IMR-90 (cell line): Measurements from ENCODE around the gene JAGN1. TPM values are rescaled to one million over a fixed set of nuclear protein-coding genes. Genes with fewer than 3 reads are reported as not detected.

Experiments used
- ATAC-seq: fragments of 200-7000 bp; cut with Tn5 transposase; 2 replicates; pipeline ENCODE4 v1.9.1; 2020; ENCODE audit warnings: low read depth, mild to moderate bottlenecking, moderate library complexity
- BruUV-seq: library from RNA; stranded (reverse); fragments of 400-500 nt; replicated peaks from 2 replicates; lab custom pipeline; 2021; lab: Mats Ljungman, UMichigan
- CTCF ChIA-PET: fragments of 300-600 bp; formaldehyde crosslinking; extraction: SDS; loops from one replicate; lab custom pipeline; 2021; ENCODE audit warnings: antibody characterized with exemption; lab: Yijun Ruan, JAX
- POLR2A ChIA-PET: fragments of 300-600 bp; sonication (Branson Sonifier 250); formaldehyde crosslinking; loops from one replicate; lab custom pipeline; 2022; ENCODE audit warnings: antibody characterized with exemption; ENCODE audit not compliant: unreplicated experiment; lab: Charles Lee
- DNase-seq: peaks from one replicate; pipeline ENCODE4 v3.0.0; 2013
- H2AFZ ChIP-seq: replicated peaks from 2 replicates; pipeline ENCODE3; 2013; ENCODE audit warnings: low read length, mild to moderate bottlenecking; ENCODE audit not compliant: poor library complexity
- H2AK5ac ChIP-seq: 2 replicates; pipeline ENCODE4 v1.6.1; 2013; ENCODE audit warnings: low read depth, low read length, inconsistent platforms
- H2AK9ac ChIP-seq: replicated peaks from 2 replicates; pipeline ENCODE3; 2013; ENCODE audit warnings: mild to moderate bottlenecking, low read depth, low read length, moderate library complexity; ENCODE audit not compliant: poor library complexity
- H2BK120ac ChIP-seq: 2 replicates; pipeline ENCODE4 v1.6.1; 2013; ENCODE audit warnings: low read depth, low read length, inconsistent platforms
- H2BK15ac ChIP-seq: 3 replicates; pipeline ENCODE4 v1.6.1; 2013; ENCODE audit warnings: low read depth, low read length, inconsistent platforms
- H2BK20ac ChIP-seq: 2 replicates; pipeline ENCODE4 v1.6.1; 2013; ENCODE audit warnings: low read depth, mild to moderate bottlenecking, inconsistent platforms, low read length, moderate library complexity
- H2BK5ac ChIP-seq: 2 replicates; pipeline ENCODE4 v1.6.1; 2013; ENCODE audit warnings: mild to moderate bottlenecking, low read depth, low read length, inconsistent platforms; ENCODE audit not compliant: poor library complexity, severe bottlenecking
- H3K14ac ChIP-seq: replicated peaks from 2 replicates; pipeline ENCODE4 v1.6.1; 2013; ENCODE audit warnings: low read depth, low read length, inconsistent platforms
- H3K18ac ChIP-seq: 2 replicates; pipeline ENCODE4 v1.6.1; 2013; ENCODE audit warnings: low read depth, low read length, control low read depth
- H3K23ac ChIP-seq: 2 replicates; pipeline ENCODE4 v1.6.1; 2013; ENCODE audit warnings: low read depth, low read length, inconsistent platforms
- H3K27ac ChIP-seq: 2 replicates; pipeline ENCODE4 v1.5.1; 2013; ENCODE audit warnings: mild to moderate bottlenecking, control low read depth, low read length; ENCODE audit not compliant: insufficient read depth
- H3K27me3 ChIP-seq: 2 replicates; pipeline ENCODE4 v1.6.1; 2013; ENCODE audit warnings: low read length; ENCODE audit not compliant: control insufficient read depth, insufficient read depth
- H3K36me3 ChIP-seq: 2 replicates; pipeline ENCODE4 v1.6.1; 2013; ENCODE audit warnings: low read length, mixed read lengths; ENCODE audit not compliant: control insufficient read depth, insufficient read depth
- H3K4ac ChIP-seq: 2 replicates; pipeline ENCODE4 v1.6.1; 2013; ENCODE audit warnings: low read depth, low read length, inconsistent platforms
- H3K4me1 ChIP-seq: 2 replicates; pipeline ENCODE4 v1.6.1; 2013; ENCODE audit warnings: low read length, mixed read lengths; ENCODE audit not compliant: control insufficient read depth, insufficient read depth
- H3K4me2 ChIP-seq: 2 replicates; pipeline ENCODE4 v1.6.1; 2013; ENCODE audit warnings: low read depth, mild to moderate bottlenecking, control low read depth, low read length, moderate library complexity
- H3K4me3 ChIP-seq: 2 replicates; pipeline ENCODE4 v1.5.1; 2013; ENCODE audit warnings: low read depth, mild to moderate bottlenecking, control low read depth, low read length, moderate library complexity; ENCODE audit not compliant: insufficient read depth
- H3K56ac ChIP-seq: 2 replicates; pipeline ENCODE4 v1.6.1; 2013; ENCODE audit warnings: low read length, inconsistent platforms; ENCODE audit not compliant: insufficient read depth; ENCODE audit errors: extremely low read depth
- H3K79me1 ChIP-seq, 2 experiments: 2 replicates each; pipeline ENCODE4 v1.6.1; 2013; ENCODE audit warnings: low read length in 2 of 2, inconsistent platforms in 1 of 2, low read depth in 1 of 2
- H3K9ac ChIP-seq: 2 replicates; pipeline ENCODE4 v1.6.1; 2013; ENCODE audit warnings: low read depth, low read length, control low read depth
- H3K9me1 ChIP-seq: 2 replicates; pipeline ENCODE4 v1.6.1; 2013; ENCODE audit warnings: low read length, inconsistent platforms; ENCODE audit not compliant: insufficient read depth
- H3K9me3 ChIP-seq: 2 replicates; pipeline ENCODE4 v1.6.1; 2013; ENCODE audit warnings: low read length; ENCODE audit not compliant: control insufficient read depth, insufficient read depth
- H4K20me1 ChIP-seq: 2 replicates; pipeline ENCODE4 v1.6.1; 2013; ENCODE audit warnings: low read length, inconsistent platforms; ENCODE audit not compliant: insufficient read depth
- H4K5ac ChIP-seq: 2 replicates; pipeline ENCODE4 v1.6.1; 2013; ENCODE audit warnings: mild to moderate bottlenecking, low read depth, low read length, control low read depth
- H4K8ac ChIP-seq, 2 experiments: 2 replicates each; pipeline ENCODE4 v1.6.1; 2013; ENCODE audit warnings: low read depth in 2 of 2, low read length in 2 of 2, control low read depth in 1 of 2, inconsistent platforms in 1 of 2
- H4K91ac ChIP-seq: 2 replicates; pipeline ENCODE4 v1.6.1; 2013; ENCODE audit warnings: low read depth, low read length, inconsistent platforms; ENCODE audit not compliant: insufficient read depth
- BHLHE40 ChIP-seq: fragments of 150-350 bp; IDR thresholded peaks from 2 replicates; pipeline ENCODE4 v1.6.1; 2016; ENCODE audit warnings: mild to moderate bottlenecking, low read depth, low read length
- CEBPB ChIP-seq: IDR thresholded peaks from 2 replicates; pipeline ENCODE4 v1.6.1; 2012; ENCODE audit warnings: low read depth, low read length, improper control_type of control experiment
- CHD1 ChIP-seq: IDR thresholded peaks from 2 replicates; pipeline ENCODE4 v1.6.1; 2012; ENCODE audit warnings: low read depth, low read length, improper control_type of control experiment
- FOS ChIP-seq: fragments of 150-350 bp; IDR thresholded peaks from 2 replicates; pipeline ENCODE4 v1.6.1; 2016; ENCODE audit warnings: low read depth, low read length
- MAZ ChIP-seq: IDR thresholded peaks from 2 replicates; pipeline ENCODE4 v1.6.1; 2012; ENCODE audit warnings: low read depth, mild to moderate bottlenecking, low read length, improper control_type of control experiment, moderate library complexity, borderline replicate concordance
- MXI1 ChIP-seq: IDR thresholded peaks from 2 replicates; pipeline ENCODE4 v1.6.1; 2012; ENCODE audit warnings: low read depth, mild to moderate bottlenecking, low read length, moderate library complexity, borderline replicate concordance
- NFE2L2 ChIP-seq: fragments of 150-350 bp; IDR thresholded peaks from 2 replicates; pipeline ENCODE4 v1.6.1; 2016; ENCODE audit warnings: low read depth, mild to moderate bottlenecking, low read length
- POLR2A ChIP-seq: IDR thresholded peaks from 2 replicates; pipeline ENCODE4 v1.6.1; 2012; ENCODE audit warnings: mild to moderate bottlenecking, low read depth, low read length
- RAD21 ChIP-seq: IDR thresholded peaks from 2 replicates; pipeline ENCODE4 v1.6.1; 2012; ENCODE audit warnings: low read length, improper control_type of control experiment
- RCOR1 ChIP-seq: IDR thresholded peaks from 2 replicates; pipeline ENCODE4 v1.6.1; 2012; ENCODE audit warnings: mild to moderate bottlenecking, low read length, improper control_type of control experiment; ENCODE audit not compliant: insufficient replicate concordance
- RFX5 ChIP-seq: IDR thresholded peaks from 2 replicates; pipeline ENCODE4 v1.8.0; 2012; ENCODE audit warnings: low read depth, mild to moderate bottlenecking, low read length, moderate library complexity
- SMC3 ChIP-seq: fragments of 150-350 bp; IDR thresholded peaks from 2 replicates; pipeline ENCODE4 v1.6.1; 2016; ENCODE audit warnings: low read depth, mild to moderate bottlenecking, antibody characterized with exemption, low read length, moderate library complexity
- WGBS, 2 experiments: methylation state at CpG; one replicate each; pipeline versions ENCODE4 v1.1.5 to v1.1.7; 2013; ENCODE audit warnings: missing lambda C conversion rate in 2 of 2; ENCODE audit not compliant: insufficient read length in 1 of 2; ENCODE audit errors: extremely low coverage in 2 of 2; 5-methylcytosine and 5-hydroxymethylcytosine counted together
- dilution Hi-C: fragments of 300-500 bp; cut with HindIII; formaldehyde crosslinking; loops from one replicate; pipeline ENCODE4 v1.14.3; 2018; ENCODE audit warnings: low sequenced_read_pairs; ENCODE audit not compliant: unreplicated experiment
- in situ Hi-C: fragments of 300-500 bp; cut with MboI; formaldehyde crosslinking; loops from 3 replicates; pipeline ENCODE4 v1.14.3; 2019; ENCODE audit warnings: low sequenced_read_pairs, inconsistent platforms, mixed read lengths
- intact Hi-C: fragments of 100-400 bp; cut with micrococcal nuclease; formaldehyde crosslinking; loops from 2 replicates; pipeline ENCODE4 v1.10.0; 2022
- polyA plus RNA-seq, 3 experiments: library from polyadenylated mRNA; depleted of rRNA; stranded (reverse); fragments of >200 nt; gene quantifications; 2 replicates each; pipeline ENCODE4 v1.2.3, GENCODE V29; 2012; ENCODE audit warnings: low replicate concordance in 1 of 3
- total RNA-seq: library from RNA; depleted of rRNA; stranded (reverse); fragments of >200 nt; gene quantifications from 2 replicates; pipeline ENCODE4 v1.2.3, GENCODE V29; 2012
- TF ChIP-seq, protein P1 (sequence below): conservative IDR thresholded peaks from 2 replicates; pipeline ENCODE4 v1.5.1; 2012; ENCODE audit warnings: mild to moderate bottlenecking, low read depth, low read length, improper control_type of control experiment
- TF ChIP-seq, protein P2 (sequence below): fragments of 150-350 bp; IDR thresholded peaks from 2 replicates; pipeline ENCODE4 v1.6.1; 2016; ENCODE audit warnings: low read depth, mild to moderate bottlenecking, low read length, moderate library complexity, borderline replicate concordance
- TF ChIP-seq, protein P3 (sequence below): fragments of 150-350 bp; IDR thresholded peaks from 2 replicates; pipeline ENCODE4 v1.6.1; 2017; ENCODE audit warnings: mild to moderate bottlenecking, antibody characterized with exemption, low read length, low read depth

The JAGN1 gene
- total and polyA plus RNA-seq, 2 of the 4 experiments (the other 2 are of a cell fraction): 32.7 to 39.3 TPM

DNA sequence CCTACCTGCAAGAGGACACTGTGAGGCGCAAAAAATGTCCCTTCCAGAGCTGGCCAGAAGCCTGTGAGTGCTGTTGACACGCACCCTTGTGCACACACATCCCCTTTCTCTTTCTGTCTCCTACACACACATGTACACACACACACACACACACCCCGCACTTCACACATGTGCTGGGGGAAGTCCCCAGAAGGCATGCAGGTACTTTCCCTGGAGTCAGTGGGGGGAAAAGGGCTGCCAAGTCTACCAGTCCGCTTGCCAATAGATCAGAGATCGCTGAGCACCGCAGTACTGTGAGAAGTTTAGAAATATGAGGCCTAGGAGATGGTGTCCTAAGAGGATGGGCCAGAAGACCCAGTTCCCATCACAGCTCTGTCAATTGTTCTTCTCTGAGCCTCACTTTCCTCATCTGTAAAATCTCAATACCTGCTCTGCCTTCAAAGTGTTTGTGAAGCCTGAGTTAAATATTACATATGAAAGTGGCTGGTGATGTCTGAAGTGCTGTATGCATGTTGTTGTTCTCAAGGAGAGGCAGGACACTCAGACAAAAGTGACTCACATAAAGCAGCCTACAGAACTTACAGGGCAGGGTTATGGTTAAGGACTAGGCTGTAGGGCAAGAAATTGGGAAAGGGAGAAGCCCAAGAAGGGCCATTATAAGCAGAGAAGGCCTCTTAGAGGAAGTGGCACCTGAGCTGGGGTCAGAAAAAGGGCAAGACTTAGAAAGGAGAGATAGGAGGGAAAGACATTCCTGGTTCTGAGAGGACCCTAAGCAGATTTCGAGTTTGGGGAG lies 19.0 kb downstream of the JAGN1 start:
- dilution Hi-C loops (no loop called here), intact Hi-C loops (no loop called here), in situ Hi-C loops (no loop called here)
- H4K5ac ChIP-seq: no peak overlapping the region
- no peaks in the 10 kb centered on the region for H4K20me1 ChIP-seq
- peaks cover 8% of the 10 kb centered on the region for H3K4me1 ChIP-seq
- CTCF ChIA-PET: no interaction called here
- no peak overlapping the region for H3K14ac ChIP-seq
- no peak overlapping the region for H3K56ac ChIP-seq
- no peaks in the 10 kb centered on the region for H3K9me3 ChIP-seq
- H3K4me2 ChIP-seq: no peak overlapping the region
- H2BK120ac ChIP-seq: no peak overlapping the region
- no peaks in the 10 kb centered on the region for H3K27me3 ChIP-seq
- 0 out of 2 replicates have a peak overlapping the region, but pooled peaks have one; percentile 21 for H2AK5ac ChIP-seq
- ATAC-seq (no peak), DNase-seq (no peak)
- no peaks in the 10 kb centered on the region for H3K36me3 ChIP-seq
- BruUV-seq: no TSS peak
- H4K8ac ChIP-seq: no peak overlapping the region
- no peak overlapping the region for H3K4me3 ChIP-seq
- no peak overlapping the region for H2BK5ac ChIP-seq
- H2AK9ac ChIP-seq: no peak overlapping the region
- H3K9me1 ChIP-seq: peaks cover 6% of the 10 kb centered on the region; the same call in 1 of the 2 replicates
- no peaks in the 10 kb centered on the region for H3K79me1 ChIP-seq
- H4K91ac ChIP-seq: no peak overlapping the region
- no peak overlapping the region for H3K18ac ChIP-seq
- 86% methylated on average over 1 of the region's 7 CpGs; no CpG with 5 or more reads in 1 of the 2 experiments for WGBS, 2 experiments
- no peak overlapping the region for H2AFZ ChIP-seq
- no peak overlapping the region for H3K4ac ChIP-seq
- no peak overlapping the region for H3K27ac ChIP-seq
- no peak overlapping the region for H2BK20ac ChIP-seq
- POLR2A ChIA-PET: no interaction called here
- no peak overlapping the region for H3K23ac ChIP-seq
- H2BK15ac ChIP-seq: no peak overlapping the region
- no peak overlapping the region for H3K9ac ChIP-seq
- TF ChIP-seq, protein P1, sequence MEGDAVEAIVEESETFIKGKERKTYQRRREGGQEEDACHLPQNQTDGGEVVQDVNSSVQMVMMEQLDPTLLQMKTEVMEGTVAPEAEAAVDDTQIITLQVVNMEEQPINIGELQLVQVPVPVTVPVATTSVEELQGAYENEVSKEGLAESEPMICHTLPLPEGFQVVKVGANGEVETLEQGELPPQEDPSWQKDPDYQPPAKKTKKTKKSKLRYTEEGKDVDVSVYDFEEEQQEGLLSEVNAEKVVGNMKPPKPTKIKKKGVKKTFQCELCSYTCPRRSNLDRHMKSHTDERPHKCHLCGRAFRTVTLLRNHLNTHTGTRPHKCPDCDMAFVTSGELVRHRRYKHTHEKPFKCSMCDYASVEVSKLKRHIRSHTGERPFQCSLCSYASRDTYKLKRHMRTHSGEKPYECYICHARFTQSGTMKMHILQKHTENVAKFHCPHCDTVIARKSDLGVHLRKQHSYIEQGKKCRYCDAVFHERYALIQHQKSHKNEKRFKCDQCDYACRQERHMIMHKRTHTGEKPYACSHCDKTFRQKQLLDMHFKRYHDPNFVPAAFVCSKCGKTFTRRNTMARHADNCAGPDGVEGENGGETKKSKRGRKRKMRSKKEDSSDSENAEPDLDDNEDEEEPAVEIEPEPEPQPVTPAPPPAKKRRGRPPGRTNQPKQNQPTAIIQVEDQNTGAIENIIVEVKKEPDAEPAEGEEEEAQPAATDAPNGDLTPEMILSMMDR: no peak
- no peak for TF ChIP-seq POLR2A
- TF ChIP-seq, protein P2, sequence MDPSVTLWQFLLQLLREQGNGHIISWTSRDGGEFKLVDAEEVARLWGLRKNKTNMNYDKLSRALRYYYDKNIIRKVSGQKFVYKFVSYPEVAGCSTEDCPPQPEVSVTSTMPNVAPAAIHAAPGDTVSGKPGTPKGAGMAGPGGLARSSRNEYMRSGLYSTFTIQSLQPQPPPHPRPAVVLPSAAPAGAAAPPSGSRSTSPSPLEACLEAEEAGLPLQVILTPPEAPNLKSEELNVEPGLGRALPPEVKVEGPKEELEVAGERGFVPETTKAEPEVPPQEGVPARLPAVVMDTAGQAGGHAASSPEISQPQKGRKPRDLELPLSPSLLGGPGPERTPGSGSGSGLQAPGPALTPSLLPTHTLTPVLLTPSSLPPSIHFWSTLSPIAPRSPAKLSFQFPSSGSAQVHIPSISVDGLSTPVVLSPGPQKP: no peak
- TF ChIP-seq NFE2L2: no peak
- TF ChIP-seq MAZ: no peak
- TF ChIP-seq BHLHE40: no peak
- no peak for TF ChIP-seq RFX5
- TF ChIP-seq RCOR1: no peak
- TF ChIP-seq CEBPB: no peak
- TF ChIP-seq, protein P3, sequence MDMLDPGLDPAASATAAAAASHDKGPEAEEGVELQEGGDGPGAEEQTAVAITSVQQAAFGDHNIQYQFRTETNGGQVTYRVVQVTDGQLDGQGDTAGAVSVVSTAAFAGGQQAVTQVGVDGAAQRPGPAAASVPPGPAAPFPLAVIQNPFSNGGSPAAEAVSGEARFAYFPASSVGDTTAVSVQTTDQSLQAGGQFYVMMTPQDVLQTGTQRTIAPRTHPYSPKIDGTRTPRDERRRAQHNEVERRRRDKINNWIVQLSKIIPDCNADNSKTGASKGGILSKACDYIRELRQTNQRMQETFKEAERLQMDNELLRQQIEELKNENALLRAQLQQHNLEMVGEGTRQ: no peak
- no peak for TF ChIP-seq CHD1
- TF ChIP-seq MXI1: no peak
- no peak for TF ChIP-seq FOS
- TF ChIP-seq SMC3: no peak
- TF ChIP-seq RAD21: no peak
